SK-N-SH (cell line): ENCODE measurements around the gene SLC25A30. TPM values are rescaled to one million over a fixed set of nuclear protein-coding genes. Genes with fewer than 3 reads are reported as not detected.
A peak's percentile ranks its signal among the peaks of the same experiment; 100 is the strongest.

Experiments
- CTCF ChIA-PET: fragments of 300-600, 350-600 bp; formaldehyde crosslinking; extraction: SDS; loops from one replicate; lab custom pipeline; 2021; lab: Yijun Ruan, JAX
- POLR2A ChIA-PET: fragments of 350-600 bp; sonication (Branson Sonifier 250); formaldehyde crosslinking; extraction: SDS; loops from one replicate; lab custom pipeline; 2020; ENCODE audit warnings: antibody characterized with exemption, inconsistent platforms; lab: Yijun Ruan, JAX
- DNase-seq: peaks from one replicate; pipeline ENCODE4 v3.0.0; 2012
- H2AFZ ChIP-seq: fragments of 200-600 bp; sonication (generic); 2 replicates; pipeline ENCODE4 v1.8.1; 2016; ENCODE audit warnings: antibody characterized with exemption, mild to moderate bottlenecking, low read depth
- H3F3A ChIP-seq: fragments of 200-600 bp; sonication (generic); replicated peaks from 2 replicates; pipeline ENCODE3; 2016; ENCODE audit warnings: antibody characterized with exemption, mild to moderate bottlenecking; ENCODE audit not compliant: insufficient read depth
- H3K27ac ChIP-seq, 2 experiments: fragments of 200-500 bp in 1 of 2; fragments of 200-600 bp in 1 of 2; sonication (Bioruptor generic) in 1 of 2; sonication (generic), shearing (Covaris generic) in 1 of 2; 2 replicates each; pipeline versions ENCODE4 v1.5.1 to v1.6.1; 2014 to 2016; ENCODE audit warnings: low read depth in 2 of 2, inconsistent platforms in 1 of 2, low read length in 1 of 2, mild to moderate bottlenecking in 1 of 2, mixed read lengths in 1 of 2
- H3K27me3 ChIP-seq: fragments of 200-600 bp; sonication (generic), shearing (Covaris generic); 2 replicates; pipeline ENCODE4 v1.6.1; 2016; ENCODE audit warnings: mixed run types; ENCODE audit not compliant: insufficient read depth
- H3K36me3 ChIP-seq, 2 experiments: fragments of 200-500 bp in 1 of 2; fragments of 200-600 bp in 1 of 2; sonication (Bioruptor generic) in 1 of 2; sonication (generic) in 1 of 2; replicated peaks in 1 of 2; 2 replicates each; pipeline versions ENCODE3 to v1.5.1; 2014 to 2016; ENCODE audit warnings: low read length in 1 of 2, mild to moderate bottlenecking in 1 of 2; ENCODE audit not compliant: insufficient read depth in 2 of 2, control insufficient read depth in 1 of 2
- H3K4me1 ChIP-seq, 2 experiments: fragments of 200-500 bp in 1 of 2; fragments of 200-600 bp in 1 of 2; sonication (Bioruptor generic) in 1 of 2; sonication (generic), shearing (Covaris generic) in 1 of 2; 2 replicates each; pipeline versions ENCODE4 v1.5.1 to v1.6.1; 2014 to 2016; ENCODE audit warnings: low read depth in 1 of 2, low read length in 1 of 2, mixed run types in 1 of 2; ENCODE audit not compliant: insufficient read depth in 2 of 2, control insufficient read depth in 1 of 2
- H3K4me2 ChIP-seq: fragments of 200-600 bp; sonication (generic), shearing (Covaris generic); 2 replicates; pipeline ENCODE4 v1.6.1; 2017; ENCODE audit warnings: mixed run types
- H3K4me3 ChIP-seq, 2 experiments: fragments of 200-500 bp in 1 of 2; fragments of 200-600 bp in 1 of 2; sonication (Bioruptor generic) in 1 of 2; sonication (generic), shearing (Covaris generic) in 1 of 2; 2 replicates each; pipeline versions ENCODE4 v1.5.1 to v1.8.1; 2014 to 2016; ENCODE audit warnings: low read depth in 2 of 2, inconsistent platforms in 1 of 2, low read length in 1 of 2, mild to moderate bottlenecking in 1 of 2, mixed read lengths in 1 of 2, moderate library complexity in 1 of 2
- H3K79me2 ChIP-seq: fragments of 200-600 bp; sonication (generic); 2 replicates; pipeline ENCODE4 v1.8.1; 2017; ENCODE audit warnings: mild to moderate bottlenecking; ENCODE audit not compliant: insufficient read depth
- H3K9ac ChIP-seq: fragments of 200-600 bp; sonication (generic); 2 replicates; pipeline ENCODE4 v1.6.1; 2017; ENCODE audit warnings: mixed run types
- H3K9me2 ChIP-seq: fragments of 200-600 bp; sonication (generic); 2 replicates; pipeline ENCODE4 v1.6.1; 2017; ENCODE audit warnings: mixed run types
- H3K9me3 ChIP-seq: fragments of 200-600 bp; sonication (generic); 2 replicates; pipeline ENCODE4 v1.6.1; 2017; ENCODE audit warnings: mixed run types, mild to moderate bottlenecking, moderate library complexity
- H4K20me1 ChIP-seq: fragments of 200-600 bp; sonication (generic); 2 replicates; pipeline ENCODE4 v1.6.1; 2017; ENCODE audit warnings: mild to moderate bottlenecking, mixed run types; ENCODE audit not compliant: insufficient read depth
- EP300 ChIP-seq, 2 experiments: IDR thresholded peaks; 2 replicates each; pipeline versions ENCODE4 v1.4.0 to v1.6.1; 2012; ENCODE audit warnings: borderline replicate concordance in 1 of 2, low read depth in 1 of 2, low read length in 1 of 2
- FOSL2 ChIP-seq: IDR thresholded peaks from 2 replicates; pipeline ENCODE4 v1.4.0; 2012; ENCODE audit warnings: low read depth, mild to moderate bottlenecking, moderate library complexity, borderline replicate concordance
- FOXJ3 ChIP-seq: sonication (generic); formaldehyde crosslinking; IDR thresholded peaks from 2 replicates; pipeline ENCODE4 v1.5.1; 2020; ENCODE audit warnings: mild to moderate bottlenecking, missing genetic modification reagents
- FOXM1 ChIP-seq: IDR thresholded peaks from 2 replicates; pipeline ENCODE4 v1.4.0; 2012; ENCODE audit warnings: low read depth, mild to moderate bottlenecking
- GATA2 ChIP-seq: sonication (generic); formaldehyde crosslinking; IDR thresholded peaks from 2 replicates; pipeline ENCODE4 v1.5.0; 2020; ENCODE audit warnings: mild to moderate bottlenecking, missing genetic modification reagents
- JUND ChIP-seq: IDR thresholded peaks from 2 replicates; pipeline ENCODE4 v1.4.0; 2012
- MAX ChIP-seq: IDR thresholded peaks from 2 replicates; pipeline ENCODE4 v1.4.0; 2012; ENCODE audit warnings: low read depth
- NFIC ChIP-seq: IDR thresholded peaks from 2 replicates; pipeline ENCODE4 v1.4.0; 2012; ENCODE audit warnings: borderline replicate concordance
- PBX3 ChIP-seq: IDR thresholded peaks from 2 replicates; pipeline ENCODE4; 2012
- POLR2AphosphoS5 ChIP-seq: IDR thresholded peaks from 2 replicates; pipeline ENCODE4 v1.6.1; 2012; ENCODE audit warnings: low read depth, low read length
- RCOR1 ChIP-seq: fragments of 150-350 bp; IDR thresholded peaks from 2 replicates; pipeline ENCODE4 v1.6.1; 2017; ENCODE audit warnings: antibody characterized with exemption, low read length
- TAF1 ChIP-seq: IDR thresholded peaks from 2 replicates; pipeline ENCODE4 v1.6.1; 2012; ENCODE audit warnings: low read depth, mild to moderate bottlenecking, low read length, moderate library complexity, borderline replicate concordance
- YY1 ChIP-seq: IDR thresholded peaks from 2 replicates; pipeline ENCODE4 v1.4.0; 2012; ENCODE audit warnings: low read depth, mild to moderate bottlenecking
- ZBTB33 ChIP-seq: IDR thresholded peaks from 2 replicates; pipeline ENCODE4 v1.4.0; 2012; ENCODE audit warnings: low read depth, borderline replicate concordance
- WGBS: methylation state at CpG from one replicate; pipeline ENCODE4 v1.1.6; 2017; ENCODE audit warnings: low lambda C conversion rate; 5-methylcytosine and 5-hydroxymethylcytosine counted together
- polyA plus RNA-seq, 3 experiments: library from polyadenylated mRNA; depleted of rRNA; stranded (reverse); fragments of >200 nt; gene quantifications; 2 replicates each; pipeline ENCODE4 v1.2.3, GENCODE V29; 2012

Gene SLC25A30
- polyA plus RNA-seq, 1 of the 3 experiments (the other 2 are of a cell fraction): 9.6 TPM

- peaks cover 5% of the 10 kb centered on the region; the same call in 1 of the 2 replicates for H3K9me3 ChIP-seq
- WGBS: 37% methylated on average over 2 of the region's 2 CpGs
- POLR2A ChIA-PET: no interaction called here
- H3K27me3 ChIP-seq: no peaks in the 10 kb centered on the region
- CTCF ChIA-PET: interaction anchor here (1.1 to 1.2 kb wide), 2 partner anchors 27 to 123 kb away, joined by 3 read pairs; no protein-coding TSS in a partner anchor
- H3K4me1 ChIP-seq: peaks cover 0 to 12% of the 10 kb centered on the region in 2 experiments; a peak in 1 of 4 replicates
- no peak overlapping the region; the same call in 1 of the 2 replicates for H3K9ac ChIP-seq
- TF ChIP-seq JUND (peak; percentile 61), PBX3 (no peak), FOSL2 (peak; percentile 84)
- H4K20me1 ChIP-seq: no peaks in the 10 kb centered on the region
- peaks cover 4% of the 10 kb centered on the region for H3F3A ChIP-seq
- DNase-seq: no peak
- H3K36me3 ChIP-seq: peaks cover 0 to 7% of the 10 kb centered on the region in 2 experiments
- no peaks in the 10 kb centered on the region; the same call in 1 of the 2 replicates for H3K79me2 ChIP-seq
- H3K4me2 ChIP-seq: no peak overlapping the region
- no peaks in the 10 kb centered on the region for H3K9me2 ChIP-seq
- H3K27ac ChIP-seq: peak overlapping the region in 1 of 2 experiments; percentile 19; a peak in 1 of 4 replicates
- H2AFZ ChIP-seq: peak overlapping the region; percentile 78; the same call in 1 of the 2 replicates
- no peak overlapping the region for H3K4me3 ChIP-seq
Measured at GRCh38 chr13:45367358-45367757, 50.8 kb downstream of the SLC25A30 start.

- TF ChIP-seq FOXJ3 (CRISPR knock-in tag) (no peak), YY1 (no peak), MAX (no peak), FOXM1 (no peak), ZBTB33 (no peak), PBX3 (no peak), JUND (no peak), EP300 (IDR thresholded peaks at IDR 0.05; ENCODE audit: borderline replicate concordance in 1 of 2, low read depth in 1 of 2, low read length in 1 of 2) (no peak), GATA2 (no peak), RCOR1 (no peak), NFIC (no peak), TAF1 (no peak), FOSL2 (no peak), POLR2AphosphoS5 (no peak)
- TF ChIP-seq, all 33 proteins: peak for 0
- 92% methylated on average over 4 of the region's 4 CpGs for WGBS
- peaks cover 5% of the 10 kb centered on the region; the same call in 1 of the 2 replicates for H3K9me3 ChIP-seq
Measured at GRCh38 chr13:45365558-45365885, 52.7 kb downstream of the SLC25A30 start.

More at GRCh38 chr13:45365558-45365885, 52.7 kb downstream of the SLC25A30 start:
- no peak overlapping the region for H3K27ac ChIP-seq
- peaks cover 4% of the 10 kb centered on the region for H3F3A ChIP-seq
- H4K20me1 ChIP-seq: no peaks in the 10 kb centered on the region
- H3K79me2 ChIP-seq: no peaks in the 10 kb centered on the region; the same call in 1 of the 2 replicates
- H3K27me3 ChIP-seq: no peaks in the 10 kb centered on the region
- H3K36me3 ChIP-seq: peaks cover 0 to 4% of the 10 kb centered on the region in 2 experiments
- H2AFZ ChIP-seq: no peak overlapping the region
- DNase-seq: no peak
- ChIA-PET CTCF (no interaction called here), POLR2A (no interaction called here)
- H3K4me3 ChIP-seq: no peak overlapping the region
- no peaks in the 10 kb centered on the region for H3K9me2 ChIP-seq
- peaks cover 0 to 12% of the 10 kb centered on the region in 2 experiments; a peak in 1 of 4 replicates for H3K4me1 ChIP-seq
- H3K9ac ChIP-seq: no peak overlapping the region
- H3K4me2 ChIP-seq: no peak overlapping the region
